ENCODE data around the gene ISM2.

Gene ISM2

GRCh38 chr14:77490347-77490986, 8.1 kb downstream of the ISM2 start:
- DNase-seq (ENCODE audit: low read depth): no peak
- no peak for TF ChIP-seq CTCF (conservative IDR thresholded peaks at IDR 0.05; ENCODE audit: low read depth, low read length)
- no peak overlapping the region for H3K4me3 ChIP-seq (ENCODE audit: low read length)

GRCh38 chr14:77489041-77489440, 9.6 kb downstream of the ISM2 start:
- TF ChIP-seq CTCF (conservative IDR thresholded peaks at IDR 0.05; ENCODE audit: low read depth, low read length): no peak
- DNase-seq (ENCODE audit: low read depth): no peak
- no peak overlapping the region for H3K4me3 ChIP-seq (ENCODE audit: low read length)

GRCh38 chr14:77488558-77488957, 10.1 kb downstream of the ISM2 start:
- no peak for DNase-seq (ENCODE audit: low read depth)
- no peak overlapping the region for H3K4me3 ChIP-seq (ENCODE audit: low read length)
- TF ChIP-seq CTCF (conservative IDR thresholded peaks at IDR 0.05; ENCODE audit: low read depth, low read length): no peak

GRCh38 chr14:77485901-77486678, 12.5 kb downstream of the ISM2 start:
- no peak overlapping the region for H3K4me3 ChIP-seq (ENCODE audit: low read length)
- no peak for DNase-seq (ENCODE audit: low read depth)
- TF ChIP-seq CTCF (conservative IDR thresholded peaks at IDR 0.05; ENCODE audit: low read depth, low read length): no peak

- H3K4me3 ChIP-seq (ENCODE audit: low read length): no peak overlapping the region
- TF ChIP-seq CTCF (conservative IDR thresholded peaks at IDR 0.05; ENCODE audit: low read depth, low read length): no peak
- DNase-seq (ENCODE audit: low read depth): no peak
Measured at GRCh38 chr14:77485256-77485655, 13.4 kb downstream of the ISM2 start.

- H3K4me3 ChIP-seq (ENCODE audit: low read length): no peak overlapping the region
- TF ChIP-seq CTCF (conservative IDR thresholded peaks at IDR 0.05; ENCODE audit: low read depth, low read length): no peak
- DNase-seq (ENCODE audit: low read depth): no peak
Measured at GRCh38 chr14:77482422-77482821, 16.2 kb downstream of the ISM2 start.

GRCh38 chr14:77478796-77479195, 19.8 kb downstream of the ISM2 start:
- H3K4me3 ChIP-seq (ENCODE audit: low read length): no peak overlapping the region
- DNase-seq (ENCODE audit: low read depth): no peak
- no peak for TF ChIP-seq CTCF (conservative IDR thresholded peaks at IDR 0.05; ENCODE audit: low read depth, low read length)

All from retinal pigment epithelial cell (primary cell).